ENCODE results near the gene NFASC.

DNA sequence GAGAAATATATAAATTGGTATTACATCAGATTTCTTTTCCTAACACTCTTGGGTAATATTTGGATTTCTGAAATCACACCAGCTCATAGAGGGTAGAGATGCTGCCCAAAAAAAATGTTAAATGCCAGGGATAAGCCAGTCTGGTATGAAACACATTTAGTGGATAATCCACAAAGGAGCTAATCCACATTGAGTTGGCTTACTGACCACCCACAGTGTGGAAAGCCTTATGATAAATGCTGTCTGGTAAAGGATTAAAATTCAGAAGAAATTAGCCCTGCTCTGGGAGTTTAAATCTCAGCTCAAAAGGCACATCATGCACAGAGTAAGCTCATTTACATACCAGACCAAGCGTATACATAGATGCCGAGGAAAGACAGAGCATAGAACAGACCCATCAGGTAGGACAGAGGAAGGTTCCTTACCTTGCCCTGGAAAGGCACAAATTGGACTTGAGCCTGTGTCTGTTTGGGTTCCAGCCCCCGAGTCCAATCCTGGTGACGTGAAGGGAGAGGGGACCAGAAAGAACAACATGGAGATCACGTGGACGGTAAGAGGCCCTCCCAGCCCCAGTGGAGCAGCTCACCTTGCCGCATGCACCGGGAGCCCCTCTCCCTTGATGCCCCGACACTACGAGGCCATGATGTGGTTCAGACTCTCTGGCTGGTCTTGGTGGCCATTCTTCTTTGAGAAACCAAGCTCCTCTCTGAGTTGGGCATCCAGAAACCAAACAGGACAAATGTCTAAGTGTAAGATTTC, 109.4 kb downstream of the NFASC start:
- TF ChIP-seq, protein P1, sequence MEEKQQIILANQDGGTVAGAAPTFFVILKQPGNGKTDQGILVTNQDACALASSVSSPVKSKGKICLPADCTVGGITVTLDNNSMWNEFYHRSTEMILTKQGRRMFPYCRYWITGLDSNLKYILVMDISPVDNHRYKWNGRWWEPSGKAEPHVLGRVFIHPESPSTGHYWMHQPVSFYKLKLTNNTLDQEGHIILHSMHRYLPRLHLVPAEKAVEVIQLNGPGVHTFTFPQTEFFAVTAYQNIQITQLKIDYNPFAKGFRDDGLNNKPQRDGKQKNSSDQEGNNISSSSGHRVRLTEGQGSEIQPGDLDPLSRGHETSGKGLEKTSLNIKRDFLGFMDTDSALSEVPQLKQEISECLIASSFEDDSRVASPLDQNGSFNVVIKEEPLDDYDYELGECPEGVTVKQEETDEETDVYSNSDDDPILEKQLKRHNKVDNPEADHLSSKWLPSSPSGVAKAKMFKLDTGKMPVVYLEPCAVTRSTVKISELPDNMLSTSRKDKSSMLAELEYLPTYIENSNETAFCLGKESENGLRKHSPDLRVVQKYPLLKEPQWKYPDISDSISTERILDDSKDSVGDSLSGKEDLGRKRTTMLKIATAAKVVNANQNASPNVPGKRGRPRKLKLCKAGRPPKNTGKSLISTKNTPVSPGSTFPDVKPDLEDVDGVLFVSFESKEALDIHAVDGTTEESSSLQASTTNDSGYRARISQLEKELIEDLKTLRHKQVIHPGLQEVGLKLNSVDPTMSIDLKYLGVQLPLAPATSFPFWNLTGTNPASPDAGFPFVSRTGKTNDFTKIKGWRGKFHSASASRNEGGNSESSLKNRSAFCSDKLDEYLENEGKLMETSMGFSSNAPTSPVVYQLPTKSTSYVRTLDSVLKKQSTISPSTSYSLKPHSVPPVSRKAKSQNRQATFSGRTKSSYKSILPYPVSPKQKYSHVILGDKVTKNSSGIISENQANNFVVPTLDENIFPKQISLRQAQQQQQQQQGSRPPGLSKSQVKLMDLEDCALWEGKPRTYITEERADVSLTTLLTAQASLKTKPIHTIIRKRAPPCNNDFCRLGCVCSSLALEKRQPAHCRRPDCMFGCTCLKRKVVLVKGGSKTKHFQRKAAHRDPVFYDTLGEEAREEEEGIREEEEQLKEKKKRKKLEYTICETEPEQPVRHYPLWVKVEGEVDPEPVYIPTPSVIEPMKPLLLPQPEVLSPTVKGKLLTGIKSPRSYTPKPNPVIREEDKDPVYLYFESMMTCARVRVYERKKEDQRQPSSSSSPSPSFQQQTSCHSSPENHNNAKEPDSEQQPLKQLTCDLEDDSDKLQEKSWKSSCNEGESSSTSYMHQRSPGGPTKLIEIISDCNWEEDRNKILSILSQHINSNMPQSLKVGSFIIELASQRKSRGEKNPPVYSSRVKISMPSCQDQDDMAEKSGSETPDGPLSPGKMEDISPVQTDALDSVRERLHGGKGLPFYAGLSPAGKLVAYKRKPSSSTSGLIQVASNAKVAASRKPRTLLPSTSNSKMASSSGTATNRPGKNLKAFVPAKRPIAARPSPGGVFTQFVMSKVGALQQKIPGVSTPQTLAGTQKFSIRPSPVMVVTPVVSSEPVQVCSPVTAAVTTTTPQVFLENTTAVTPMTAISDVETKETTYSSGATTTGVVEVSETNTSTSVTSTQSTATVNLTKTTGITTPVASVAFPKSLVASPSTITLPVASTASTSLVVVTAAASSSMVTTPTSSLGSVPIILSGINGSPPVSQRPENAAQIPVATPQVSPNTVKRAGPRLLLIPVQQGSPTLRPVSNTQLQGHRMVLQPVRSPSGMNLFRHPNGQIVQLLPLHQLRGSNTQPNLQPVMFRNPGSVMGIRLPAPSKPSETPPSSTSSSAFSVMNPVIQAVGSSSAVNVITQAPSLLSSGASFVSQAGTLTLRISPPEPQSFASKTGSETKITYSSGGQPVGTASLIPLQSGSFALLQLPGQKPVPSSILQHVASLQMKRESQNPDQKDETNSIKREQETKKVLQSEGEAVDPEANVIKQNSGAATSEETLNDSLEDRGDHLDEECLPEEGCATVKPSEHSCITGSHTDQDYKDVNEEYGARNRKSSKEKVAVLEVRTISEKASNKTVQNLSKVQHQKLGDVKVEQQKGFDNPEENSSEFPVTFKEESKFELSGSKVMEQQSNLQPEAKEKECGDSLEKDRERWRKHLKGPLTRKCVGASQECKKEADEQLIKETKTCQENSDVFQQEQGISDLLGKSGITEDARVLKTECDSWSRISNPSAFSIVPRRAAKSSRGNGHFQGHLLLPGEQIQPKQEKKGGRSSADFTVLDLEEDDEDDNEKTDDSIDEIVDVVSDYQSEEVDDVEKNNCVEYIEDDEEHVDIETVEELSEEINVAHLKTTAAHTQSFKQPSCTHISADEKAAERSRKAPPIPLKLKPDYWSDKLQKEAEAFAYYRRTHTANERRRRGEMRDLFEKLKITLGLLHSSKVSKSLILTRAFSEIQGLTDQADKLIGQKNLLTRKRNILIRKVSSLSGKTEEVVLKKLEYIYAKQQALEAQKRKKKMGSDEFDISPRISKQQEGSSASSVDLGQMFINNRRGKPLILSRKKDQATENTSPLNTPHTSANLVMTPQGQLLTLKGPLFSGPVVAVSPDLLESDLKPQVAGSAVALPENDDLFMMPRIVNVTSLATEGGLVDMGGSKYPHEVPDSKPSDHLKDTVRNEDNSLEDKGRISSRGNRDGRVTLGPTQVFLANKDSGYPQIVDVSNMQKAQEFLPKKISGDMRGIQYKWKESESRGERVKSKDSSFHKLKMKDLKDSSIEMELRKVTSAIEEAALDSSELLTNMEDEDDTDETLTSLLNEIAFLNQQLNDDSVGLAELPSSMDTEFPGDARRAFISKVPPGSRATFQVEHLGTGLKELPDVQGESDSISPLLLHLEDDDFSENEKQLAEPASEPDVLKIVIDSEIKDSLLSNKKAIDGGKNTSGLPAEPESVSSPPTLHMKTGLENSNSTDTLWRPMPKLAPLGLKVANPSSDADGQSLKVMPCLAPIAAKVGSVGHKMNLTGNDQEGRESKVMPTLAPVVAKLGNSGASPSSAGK (IDR thresholded peaks at IDR 0.05) = no peak
- TF ChIP-seq ADNP (tag; IDR thresholded peaks at IDR 0.05) = no peak
- no peak for TF ChIP-seq NR1H2 (CRISPR knock-in tag; IDR thresholded peaks at IDR 0.05)
- TF ChIP-seq, protein P2, sequence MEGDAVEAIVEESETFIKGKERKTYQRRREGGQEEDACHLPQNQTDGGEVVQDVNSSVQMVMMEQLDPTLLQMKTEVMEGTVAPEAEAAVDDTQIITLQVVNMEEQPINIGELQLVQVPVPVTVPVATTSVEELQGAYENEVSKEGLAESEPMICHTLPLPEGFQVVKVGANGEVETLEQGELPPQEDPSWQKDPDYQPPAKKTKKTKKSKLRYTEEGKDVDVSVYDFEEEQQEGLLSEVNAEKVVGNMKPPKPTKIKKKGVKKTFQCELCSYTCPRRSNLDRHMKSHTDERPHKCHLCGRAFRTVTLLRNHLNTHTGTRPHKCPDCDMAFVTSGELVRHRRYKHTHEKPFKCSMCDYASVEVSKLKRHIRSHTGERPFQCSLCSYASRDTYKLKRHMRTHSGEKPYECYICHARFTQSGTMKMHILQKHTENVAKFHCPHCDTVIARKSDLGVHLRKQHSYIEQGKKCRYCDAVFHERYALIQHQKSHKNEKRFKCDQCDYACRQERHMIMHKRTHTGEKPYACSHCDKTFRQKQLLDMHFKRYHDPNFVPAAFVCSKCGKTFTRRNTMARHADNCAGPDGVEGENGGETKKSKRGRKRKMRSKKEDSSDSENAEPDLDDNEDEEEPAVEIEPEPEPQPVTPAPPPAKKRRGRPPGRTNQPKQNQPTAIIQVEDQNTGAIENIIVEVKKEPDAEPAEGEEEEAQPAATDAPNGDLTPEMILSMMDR (IDR thresholded peaks at IDR 0.05 in 2 of 3, conservative IDR thresholded peaks at IDR 0.05 in 1 of 3; ENCODE audit: insufficient read depth in 2 of 3, low read depth in 1 of 3, low read length in 3 of 3) = no peak
- no peak for TF ChIP-seq ZNF146 (CRISPR knock-in tag; IDR thresholded peaks at IDR 0.05; ENCODE audit: unreplicated experiment)
- TF ChIP-seq WHSC1 (IDR thresholded peaks at IDR 0.05; ENCODE audit: low read length) = no peak
- TF ChIP-seq RFX1 (IDR thresholded peaks at IDR 0.05) = no peak
- no peak for TF ChIP-seq SRF (CRISPR knock-in tag; IDR thresholded peaks at IDR 0.05)

Data from K562 (cell line).